Measurements from ENCODE around the gene MAPK8.

The MAPK8 gene

GRCh38 chr10:48389272-48389671 is 82.8 kb downstream of the MAPK8 start:
- TF ChIP-seq CTCF (IDR thresholded peaks at IDR 0.05; ENCODE audit: low read depth, low read length, missing control alignments), result no peak
- no peak for DNase-seq (ENCODE audit: extremely low read depth, low read depth)

GRCh38 chr10:48389846-48390557 is 83.5 kb downstream of the MAPK8 start:
- no peak for TF ChIP-seq CTCF (IDR thresholded peaks at IDR 0.05; ENCODE audit: low read depth, low read length, missing control alignments)
- DNase-seq (ENCODE audit: extremely low read depth, low read depth), result no peak

More at GRCh38 chr10:48389272-48389671, 82.8 kb downstream of the MAPK8 start:
- no peak overlapping the region for H3K4me3 ChIP-seq (replicated peaks; ENCODE audit: low read depth, low read length)

DNA sequence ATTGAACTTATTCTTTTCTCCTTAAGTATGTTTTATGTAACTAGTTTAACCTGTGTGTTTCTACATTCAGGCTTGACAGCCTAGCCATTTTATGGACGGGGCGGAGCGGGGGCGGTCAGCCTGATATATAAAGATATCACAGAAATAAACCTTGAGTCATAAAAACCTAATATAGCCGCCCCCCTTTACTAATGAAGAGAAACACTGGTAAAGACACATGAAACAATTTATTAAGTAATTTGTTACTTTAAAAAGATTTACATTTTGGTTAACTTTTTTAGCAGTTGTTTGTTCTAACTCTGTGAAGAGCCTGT is 84.0 kb downstream of the MAPK8 start:
- DNase-seq (ENCODE audit: extremely low read depth, low read depth), result no peak
- no peak overlapping the region for H3K4me3 ChIP-seq (replicated peaks; ENCODE audit: low read depth, low read length)
- TF ChIP-seq CTCF (IDR thresholded peaks at IDR 0.05; ENCODE audit: low read depth, low read length, missing control alignments), result no peak

More at GRCh38 chr10:48389846-48390557, 83.5 kb downstream of the MAPK8 start:
- no peak overlapping the region for H3K4me3 ChIP-seq (replicated peaks; ENCODE audit: low read depth, low read length)

DNA sequence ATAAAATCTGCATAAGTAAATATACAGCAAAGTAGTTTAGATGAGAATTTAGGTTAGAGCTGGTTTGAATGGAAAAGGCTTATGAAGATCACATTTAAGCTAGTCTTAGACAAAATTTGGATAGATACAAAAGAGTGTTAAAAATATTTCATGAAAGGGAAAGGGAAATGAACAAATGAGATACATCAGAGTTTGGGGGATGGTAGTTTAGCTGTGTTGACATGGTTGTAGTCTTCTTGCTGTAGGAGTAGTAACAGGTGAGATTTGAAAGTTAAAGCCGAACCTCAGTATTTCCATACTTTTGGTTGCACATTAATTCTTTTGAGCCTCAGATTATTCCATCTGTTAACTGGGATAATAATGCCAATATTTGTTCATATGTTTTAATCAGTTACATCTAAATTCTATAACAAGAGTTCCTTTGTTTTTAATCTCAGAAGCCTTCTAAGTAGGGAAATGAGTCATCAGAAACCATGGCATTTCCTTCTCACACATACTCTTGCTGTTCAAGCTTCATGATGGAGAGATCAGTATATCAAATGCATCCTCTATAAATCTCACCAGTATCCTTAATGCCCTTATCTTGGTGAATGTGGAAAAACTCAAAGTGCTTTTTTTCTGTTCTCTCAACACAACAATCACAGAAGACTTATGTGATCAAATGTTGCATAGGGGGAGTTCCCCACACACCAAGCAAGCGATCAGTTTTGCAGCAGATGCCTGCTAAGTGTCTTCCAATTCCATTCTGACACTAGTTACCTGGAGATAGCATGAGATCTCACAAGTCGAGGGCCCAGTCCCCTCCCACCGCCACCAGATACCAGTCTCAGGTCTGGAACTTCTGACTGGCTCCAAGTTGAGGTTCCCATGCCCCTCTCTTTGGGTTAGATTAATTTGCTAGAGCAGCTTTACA is 84.7 kb downstream of the MAPK8 start:
- no peak overlapping the region for H3K4me3 ChIP-seq (replicated peaks; ENCODE audit: low read depth, low read length)
- no peak for TF ChIP-seq CTCF (IDR thresholded peaks at IDR 0.05; ENCODE audit: low read depth, low read length, missing control alignments)
- no peak for DNase-seq (ENCODE audit: extremely low read depth, low read depth)

- TF ChIP-seq CTCF (IDR thresholded peaks at IDR 0.05; ENCODE audit: low read depth, low read length, missing control alignments), result no peak
- no peak for DNase-seq (ENCODE audit: extremely low read depth, low read depth)
- no peak overlapping the region for H3K4me3 ChIP-seq (replicated peaks; ENCODE audit: low read depth, low read length)
These were observed 85.5 kb downstream of the MAPK8 start for GRCh38 chr10:48391994-48392393.

DNA sequence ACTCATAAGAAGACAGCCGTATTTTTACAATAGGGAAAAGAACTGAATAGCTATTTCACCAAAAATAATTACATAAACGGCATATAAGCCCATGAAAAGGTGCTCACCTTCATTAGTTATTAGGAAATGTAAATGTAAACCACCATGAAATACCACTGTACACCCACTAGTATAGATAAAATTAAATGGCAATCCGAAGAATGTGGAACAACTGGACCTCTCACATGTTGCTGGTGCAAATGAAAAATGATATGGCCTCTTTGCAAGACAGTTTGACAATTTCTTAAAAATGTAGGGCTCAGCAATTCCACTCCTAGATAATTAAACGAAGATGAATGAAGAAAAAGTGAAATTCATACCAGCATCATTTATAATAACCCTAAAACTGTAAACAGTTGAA is 91.8 kb downstream of the MAPK8 start:
- no peak for TF ChIP-seq CTCF (IDR thresholded peaks at IDR 0.05; ENCODE audit: low read depth, low read length, missing control alignments)
- DNase-seq (ENCODE audit: extremely low read depth, low read depth), result no peak
- H3K4me3 ChIP-seq (replicated peaks; ENCODE audit: low read depth, low read length), result no peak overlapping the region

Data from HFF-Myc (cell line).